ENCODE data around the gene TMEM250.

Gene TMEM250

GRCh38 chr9:136084063-136084944 lies 34.4 kb downstream of the TMEM250 start:
- in situ Hi-C loops (cut with MboI; ENCODE audit: low sequenced_read_pairs) = no loop called here

- in situ Hi-C loops (cut with MboI; ENCODE audit: low sequenced_read_pairs) = no loop called here
Measured at GRCh38 chr9:136083558-136084062, 35.1 kb downstream of the TMEM250 start.

GRCh38 chr9:136082496-136083361 lies 35.9 kb downstream of the TMEM250 start:
- in situ Hi-C loops (cut with MboI; ENCODE audit: low sequenced_read_pairs) = no loop called here

GRCh38 chr9:136081826-136082495 lies 36.7 kb downstream of the TMEM250 start:
- in situ Hi-C loops (cut with MboI; ENCODE audit: low sequenced_read_pairs) = no loop called here

GRCh38 chr9:136081113-136081825 lies 37.4 kb downstream of the TMEM250 start:
- in situ Hi-C loops (cut with MboI; ENCODE audit: low sequenced_read_pairs) = no loop called here

- in situ Hi-C loops (cut with MboI; ENCODE audit: low sequenced_read_pairs) = no loop called here
Measured at GRCh38 chr9:136080716-136081112, 38.0 kb downstream of the TMEM250 start.

- in situ Hi-C loops (cut with MboI; ENCODE audit: low sequenced_read_pairs) = no loop called here
Measured at GRCh38 chr9:136079916-136080246, 38.8 kb downstream of the TMEM250 start.

- in situ Hi-C loops (cut with MboI; ENCODE audit: low sequenced_read_pairs) = no loop called here
Measured at GRCh38 chr9:136079211-136079915, 39.3 kb downstream of the TMEM250 start.

GRCh38 chr9:136078498-136079011 lies 40.1 kb downstream of the TMEM250 start:
- in situ Hi-C loops (cut with MboI; ENCODE audit: low sequenced_read_pairs) = no loop called here

- in situ Hi-C loops (cut with MboI; ENCODE audit: low sequenced_read_pairs) = no loop called here
Measured at GRCh38 chr9:136078024-136078423, 40.7 kb downstream of the TMEM250 start.

GRCh38 chr9:136077491-136077890 lies 41.2 kb downstream of the TMEM250 start:
- in situ Hi-C loops (cut with MboI; ENCODE audit: low sequenced_read_pairs) = no loop called here

- in situ Hi-C loops (cut with MboI; ENCODE audit: low sequenced_read_pairs) = no loop called here
Measured at GRCh38 chr9:136075881-136076678, 42.6 kb downstream of the TMEM250 start.

GRCh38 chr9:136075134-136075841 lies 43.4 kb downstream of the TMEM250 start:
- in situ Hi-C loops (cut with MboI; ENCODE audit: low sequenced_read_pairs) = no loop called here

GRCh38 chr9:136074706-136075105 lies 44.0 kb downstream of the TMEM250 start:
- in situ Hi-C loops (cut with MboI; ENCODE audit: low sequenced_read_pairs) = no loop called here
